Caco-2 (cell line): ENCODE results near the gene ARGFX. TPM values are rescaled to one million over a fixed set of nuclear protein-coding genes. Genes with fewer than 3 reads are reported as not detected.
A peak's percentile ranks its signal among the peaks of the same experiment; 100 is the strongest.

ENCODE experiments used
- BruUV-seq: library from RNA; stranded (reverse); fragments of 400-500 nt; replicated peaks from 2 replicates; lab custom pipeline; 2021; lab: Mats Ljungman, UMichigan
- CTCF ChIA-PET: fragments of 300-600 bp; sonication (Branson Sonifier 250); formaldehyde crosslinking; loops from one replicate; lab custom pipeline; 2022; ENCODE audit warnings: antibody characterized with exemption; lab: Charles Lee
- POLR2A ChIA-PET: fragments of 300-600 bp; sonication (Branson Sonifier 250); formaldehyde crosslinking; loops from one replicate; lab custom pipeline; 2022; ENCODE audit warnings: antibody characterized with exemption; lab: Charles Lee
- DNase-seq, 2 experiments: peaks; one replicate each; pipeline versions ENCODE4 v3.0.0 to v3.0.0-alpha.2; 2020 to 2022
- H3K27me3 ChIP-seq: replicated peaks from 2 replicates; pipeline ENCODE4 v1.6.0; 2011; ENCODE audit warnings: low read length; ENCODE audit not compliant: control insufficient read depth, insufficient read depth
- H3K36me3 ChIP-seq: 2 replicates; pipeline ENCODE4 v1.5.1; 2011; ENCODE audit warnings: low read length; ENCODE audit not compliant: control insufficient read depth, insufficient read depth
- H3K4me1 ChIP-seq: fragments of 250-450 bp; sonication (Bioruptor Pico); 2 replicates; pipeline ENCODE4 v1.5.1; 2020; ENCODE audit warnings: mild to moderate bottlenecking
- H3K4me3 ChIP-seq: 2 replicates; pipeline ENCODE4 v1.5.1; 2011; ENCODE audit warnings: low read depth, mild to moderate bottlenecking, control low read depth, low read length
- H3K9me3 ChIP-seq: fragments of 250-450 bp; sonication (Bioruptor Pico); 2 replicates; pipeline ENCODE4 v1.5.1; 2020; ENCODE audit warnings: mild to moderate bottlenecking, moderate library complexity
- H3K27ac Mint-ChIP-seq: one replicate; pipeline ENCODE4 v1.8.0; 2022; ENCODE audit warnings: mixed read lengths; ENCODE audit not compliant: unreplicated experiment
- H3K27me3 Mint-ChIP-seq: one replicate; pipeline ENCODE4 v1.8.0; 2022; ENCODE audit warnings: mixed read lengths; ENCODE audit not compliant: insufficient read depth, unreplicated experiment
- H3K36me3 Mint-ChIP-seq: one replicate; pipeline ENCODE4 v1.8.0; 2022; ENCODE audit warnings: mild to moderate bottlenecking, mixed read lengths; ENCODE audit not compliant: insufficient read depth, unreplicated experiment
- H3K4me1 Mint-ChIP-seq: one replicate; pipeline ENCODE4 v1.8.0; 2022; ENCODE audit warnings: low read depth, mixed read lengths; ENCODE audit not compliant: unreplicated experiment
- H3K4me3 Mint-ChIP-seq: one replicate; pipeline ENCODE4 v1.8.0; 2022; ENCODE audit warnings: mild to moderate bottlenecking, moderate library complexity, mixed read lengths; ENCODE audit not compliant: unreplicated experiment
- H3K9me3 Mint-ChIP-seq: one replicate; pipeline ENCODE4 v1.8.0; 2022; ENCODE audit warnings: mixed read lengths; ENCODE audit not compliant: unreplicated experiment
- CTCF ChIP-seq, 2 experiments: fragments of 200-600 bp in 1 of 2; IDR thresholded peaks; 1 replicate in 1 of 2; 2 replicates in 1 of 2; pipeline versions ENCODE4 v1.5.1 to v1.8.0; 2011 to 2022; ENCODE audit warnings: antibody characterized with exemption in 1 of 2, control low read depth in 1 of 2, inconsistent platforms in 1 of 2, low read depth in 1 of 2, low read length in 1 of 2, mild to moderate bottlenecking in 1 of 2, moderate library complexity in 1 of 2; ENCODE audit not compliant: insufficient read depth in 1 of 2, severe bottlenecking in 1 of 2, unreplicated experiment in 1 of 2
- intact Hi-C: fragments of 100-400 bp; cut with micrococcal nuclease; formaldehyde crosslinking; loops from one replicate; pipeline ENCODE4 v1.10.0; 2022; ENCODE audit not compliant: unreplicated experiment
- total RNA-seq: library from RNA; stranded (reverse); gene quantifications from 2 replicates; pipeline ENCODE4 v1.2.3, GENCODE V29; 2022

Gene ARGFX
- total RNA-seq, 1 experiment from 2014 or later = not detected

- no peak for TF ChIP-seq CTCF (IDR thresholded peaks at IDR 0.05; ENCODE audit: insufficient read depth in 1 of 2, low read depth in 1 of 2, low read length in 1 of 2, severe bottlenecking in 1 of 2, unreplicated experiment in 1 of 2)
- Mint-ChIP-seq H3K9me3 (no peaks in the 10 kb centered on the region), H3K27ac (no peak overlapping the region), H3K4me3 (no peak overlapping the region), H3K4me1 (no peaks in the 10 kb centered on the region), H3K36me3 (no peaks in the 10 kb centered on the region), H3K27me3 (no peaks in the 10 kb centered on the region)
- ChIA-PET POLR2A (no interaction called here), CTCF (no interaction called here)
- intact Hi-C loops = no loop called here
- Histone ChIP-seq H3K9me3 (no peaks in the 10 kb centered on the region), H3K36me3 (no peaks in the 10 kb centered on the region), H3K4me3 (no peak overlapping the region), H3K27me3 (no peaks in the 10 kb centered on the region), H3K4me1 (no peaks in the 10 kb centered on the region)
- no peak for DNase-seq
- BruUV-seq = no TSS peak
Observed at GRCh38 chr3:121566773-121567172, 976 bp upstream of the ARGFX start.

- Histone ChIP-seq H3K27me3 (no peaks in the 10 kb centered on the region), H3K4me1 (peaks cover 5% of the 10 kb centered on the region), H3K4me3 (no peak overlapping the region), H3K36me3 (no peaks in the 10 kb centered on the region), H3K9me3 (no peaks in the 10 kb centered on the region)
- no peaks in the 10 kb centered on the region for H3K9me3 Mint-ChIP-seq
- H3K27ac Mint-ChIP-seq = no peak overlapping the region
- no peak overlapping the region for H3K4me3 Mint-ChIP-seq
- peak; percentile 53 to 71 for DNase-seq
- intact Hi-C loops = no loop called here
- no peak for TF ChIP-seq CTCF (IDR thresholded peaks at IDR 0.05; ENCODE audit: insufficient read depth in 1 of 2, low read depth in 1 of 2, low read length in 1 of 2, severe bottlenecking in 1 of 2, unreplicated experiment in 1 of 2)
- H3K4me1 Mint-ChIP-seq = no peaks in the 10 kb centered on the region
- CTCF ChIA-PET = no interaction called here
- BruUV-seq = no TSS peak
- POLR2A ChIA-PET = no interaction called here
- H3K27me3 Mint-ChIP-seq = no peaks in the 10 kb centered on the region
- H3K36me3 Mint-ChIP-seq = no peaks in the 10 kb centered on the region
Observed at GRCh38 chr3:121574449-121574848, 6.7 kb downstream of the ARGFX start.

- Mint-ChIP-seq H3K4me3 (no peak overlapping the region), H3K36me3 (no peaks in the 10 kb centered on the region)
- CTCF ChIA-PET = no interaction called here
Observed at GRCh38 chr3:121581691-121582090, 13.9 kb downstream of the ARGFX start.

More at GRCh38 chr3:121581691-121582090, 13.9 kb downstream of the ARGFX start:
- Mint-ChIP-seq H3K4me1 (no peaks in the 10 kb centered on the region), H3K9me3 (no peaks in the 10 kb centered on the region), H3K27ac (no peak overlapping the region), H3K27me3 (peaks cover 10% of the 10 kb centered on the region)
- no peaks in the 10 kb centered on the region for H3K36me3 ChIP-seq
- no peak for DNase-seq
- TF ChIP-seq CTCF (IDR thresholded peaks at IDR 0.05; ENCODE audit: insufficient read depth in 1 of 2, low read depth in 1 of 2, low read length in 1 of 2, severe bottlenecking in 1 of 2, unreplicated experiment in 1 of 2) = no peak
- BruUV-seq = no TSS peak
- no peaks in the 10 kb centered on the region for H3K27me3 ChIP-seq
- H3K4me1 ChIP-seq = no peaks in the 10 kb centered on the region
- no peak overlapping the region for H3K4me3 ChIP-seq
- no peaks in the 10 kb centered on the region for H3K9me3 ChIP-seq
- intact Hi-C loops = no loop called here
- POLR2A ChIA-PET = no interaction called here
